Camera-type eye (tissue), 1 donor: Measurements from ENCODE around the gene IQGAP2. TPM values are rescaled to one million over a fixed set of nuclear protein-coding genes. Genes with fewer than 3 reads are reported as not detected.

Experiments used
- total RNA-seq: library from RNA; depleted of rRNA; stranded (reverse); fragments of >200 nt; gene quantifications from one replicate; pipeline ENCODE4 v1.2.3, GENCODE V29; 2014

The IQGAP2 gene, protein sequence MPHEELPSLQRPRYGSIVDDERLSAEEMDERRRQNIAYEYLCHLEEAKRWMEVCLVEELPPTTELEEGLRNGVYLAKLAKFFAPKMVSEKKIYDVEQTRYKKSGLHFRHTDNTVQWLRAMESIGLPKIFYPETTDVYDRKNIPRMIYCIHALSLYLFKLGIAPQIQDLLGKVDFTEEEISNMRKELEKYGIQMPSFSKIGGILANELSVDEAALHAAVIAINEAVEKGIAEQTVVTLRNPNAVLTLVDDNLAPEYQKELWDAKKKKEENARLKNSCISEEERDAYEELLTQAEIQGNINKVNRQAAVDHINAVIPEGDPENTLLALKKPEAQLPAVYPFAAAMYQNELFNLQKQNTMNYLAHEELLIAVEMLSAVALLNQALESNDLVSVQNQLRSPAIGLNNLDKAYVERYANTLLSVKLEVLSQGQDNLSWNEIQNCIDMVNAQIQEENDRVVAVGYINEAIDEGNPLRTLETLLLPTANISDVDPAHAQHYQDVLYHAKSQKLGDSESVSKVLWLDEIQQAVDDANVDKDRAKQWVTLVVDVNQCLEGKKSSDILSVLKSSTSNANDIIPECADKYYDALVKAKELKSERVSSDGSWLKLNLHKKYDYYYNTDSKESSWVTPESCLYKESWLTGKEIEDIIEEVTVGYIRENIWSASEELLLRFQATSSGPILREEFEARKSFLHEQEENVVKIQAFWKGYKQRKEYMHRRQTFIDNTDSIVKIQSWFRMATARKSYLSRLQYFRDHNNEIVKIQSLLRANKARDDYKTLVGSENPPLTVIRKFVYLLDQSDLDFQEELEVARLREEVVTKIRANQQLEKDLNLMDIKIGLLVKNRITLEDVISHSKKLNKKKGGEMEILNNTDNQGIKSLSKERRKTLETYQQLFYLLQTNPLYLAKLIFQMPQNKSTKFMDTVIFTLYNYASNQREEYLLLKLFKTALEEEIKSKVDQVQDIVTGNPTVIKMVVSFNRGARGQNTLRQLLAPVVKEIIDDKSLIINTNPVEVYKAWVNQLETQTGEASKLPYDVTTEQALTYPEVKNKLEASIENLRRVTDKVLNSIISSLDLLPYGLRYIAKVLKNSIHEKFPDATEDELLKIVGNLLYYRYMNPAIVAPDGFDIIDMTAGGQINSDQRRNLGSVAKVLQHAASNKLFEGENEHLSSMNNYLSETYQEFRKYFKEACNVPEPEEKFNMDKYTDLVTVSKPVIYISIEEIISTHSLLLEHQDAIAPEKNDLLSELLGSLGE (N-terminal part only)
- total RNA-seq = 57.8 TPM

DNA sequence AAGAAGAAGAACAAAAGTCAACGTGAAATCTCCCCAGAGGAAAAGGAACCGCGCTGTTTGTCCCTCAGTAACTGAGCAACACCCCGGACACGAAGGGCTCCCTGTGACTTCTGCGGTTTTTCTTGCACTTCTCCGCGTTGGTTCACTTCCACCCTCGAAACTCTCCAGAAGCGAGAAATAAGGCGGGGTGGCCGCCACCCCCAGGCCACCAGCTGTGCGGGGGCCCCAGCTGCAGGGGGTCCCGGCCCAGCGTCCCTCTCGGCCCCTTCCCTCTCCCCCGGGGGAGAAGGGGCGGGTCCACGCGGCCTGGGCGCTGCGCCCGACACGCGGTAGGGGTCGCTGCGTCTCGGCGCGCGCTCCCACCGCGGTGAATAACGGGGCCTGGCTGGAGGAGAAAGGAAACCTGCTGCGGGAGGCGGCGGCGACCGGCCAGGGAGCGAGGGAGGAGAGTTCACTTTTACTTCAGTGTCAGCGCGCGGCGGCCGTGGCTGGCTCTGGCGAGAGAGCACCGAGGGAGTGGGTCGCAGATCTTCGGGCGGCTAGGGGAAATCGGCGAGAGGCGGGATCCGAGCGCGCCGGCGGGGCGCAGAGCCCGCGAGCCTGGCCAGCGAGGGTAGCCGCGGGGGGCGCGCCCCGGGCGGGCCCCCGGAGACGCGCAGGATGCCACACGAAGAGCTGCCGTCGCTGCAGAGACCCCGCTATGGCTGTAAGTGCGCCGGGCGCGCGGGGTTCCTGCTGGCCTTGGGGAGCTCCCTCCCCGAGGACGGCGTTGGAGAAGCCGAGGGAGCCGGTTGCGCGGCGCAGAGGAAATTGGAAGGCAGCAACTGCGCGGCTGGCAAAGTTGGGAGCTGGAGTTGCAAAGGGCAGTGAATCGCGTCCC is at the start of gene IQGAP2:
Gene IQGAP2, plus strand, starts transcription at position 400 of the 880 bp plus-strand sequence. Its CDS starts 261 bp downstream, at position 661.

DNA sequence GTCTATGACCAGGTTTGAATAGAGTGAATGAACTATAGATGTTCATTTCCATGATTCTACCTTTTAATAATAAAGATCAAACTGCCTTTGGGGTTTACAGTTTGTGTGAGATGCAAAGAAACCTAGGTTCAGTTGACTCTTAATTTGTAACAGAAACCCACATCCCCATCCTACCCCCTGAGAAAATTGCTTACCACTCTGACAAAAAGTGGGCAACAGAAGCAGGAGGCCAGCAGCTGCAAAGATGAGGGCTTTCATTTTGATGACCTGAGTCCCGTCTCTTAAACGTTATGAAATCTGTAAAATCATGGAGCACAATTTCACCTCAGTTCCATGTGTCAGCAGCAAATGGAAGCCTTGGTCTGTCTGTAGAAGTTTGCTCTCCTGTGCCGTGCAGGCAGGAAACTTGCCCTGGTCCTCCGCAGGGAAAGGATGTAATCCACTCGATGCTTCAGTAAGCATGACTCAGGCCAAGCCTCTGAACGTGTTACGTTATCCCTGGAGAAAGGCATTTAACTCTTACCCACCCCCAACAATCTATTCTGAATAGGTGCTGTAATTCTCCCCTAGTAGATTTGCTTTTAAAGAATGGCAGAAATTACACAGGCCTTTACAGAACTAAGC is 220.0 kb downstream of the IQGAP2 start, which contains the start of gene F2RL2:
Gene F2RL2, minus strand, starts transcription at position 431 of the 624 bp plus-strand sequence. Its CDS starts 173 bp downstream, at position 258.

DNA sequence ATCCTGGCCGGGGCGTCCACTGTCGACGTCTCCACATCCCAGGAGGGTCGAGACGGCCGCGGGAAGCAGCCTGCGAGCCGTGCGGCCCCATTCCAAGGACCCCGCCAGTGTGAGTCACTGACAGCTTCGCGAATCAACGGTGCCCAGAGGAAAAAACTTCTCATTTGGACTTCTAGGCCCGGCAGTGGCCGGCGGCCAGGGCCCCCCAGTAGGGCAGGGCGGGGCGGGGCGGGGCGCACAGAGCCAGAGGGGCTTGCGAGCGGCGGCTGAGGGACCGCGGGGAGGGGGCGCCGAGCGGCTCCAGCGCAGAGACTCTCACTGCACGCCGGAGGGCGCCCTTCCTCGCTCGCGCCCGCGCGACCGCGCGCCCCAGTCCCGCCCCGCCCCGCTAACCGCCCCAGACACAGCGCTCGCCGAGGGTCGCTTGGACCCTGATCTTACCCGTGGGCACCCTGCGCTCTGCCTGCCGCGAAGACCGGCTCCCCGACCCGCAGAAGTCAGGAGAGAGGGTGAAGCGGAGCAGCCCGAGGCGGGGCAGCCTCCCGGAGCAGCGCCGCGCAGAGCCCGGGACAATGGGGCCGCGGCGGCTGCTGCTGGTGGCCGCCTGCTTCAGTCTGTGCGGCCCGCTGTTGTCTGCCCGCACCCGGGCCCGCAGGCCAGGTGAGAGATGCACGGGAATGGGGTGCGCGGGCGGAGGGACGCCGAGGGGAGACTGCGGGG is 312.8 kb downstream of the IQGAP2 start, which contains the start of gene F2R:
Gene F2R, plus strand, starts transcription at position 391 of the 720 bp plus-strand sequence. Its CDS starts 182 bp downstream, at position 573.

Other genes with a start within 250 kb of the IQGAP2 start
- 4.0 TPM for gene F2RL2, start 220.1 kb downstream of the IQGAP2 start, total RNA-seq